Left forelimb (tissue), 1 donor: ENCODE data around the gene TPCN2.

Experiments used
- DNase-seq: peaks from one replicate; pipeline ENCODE4 v3.0.0-alpha.2; 2018; ENCODE audit warnings: low spot score

The TPCN2 gene

GRCh38 chr11:69166218-69167115 lies 117.7 kb downstream of the TPCN2 start:
- DNase-seq, result peak; percentile 66

GRCh38 chr11:69167130-69167915 lies 118.6 kb downstream of the TPCN2 start:
- DNase-seq, result no peak

GRCh38 chr11:69167916-69168691 lies 119.4 kb downstream of the TPCN2 start:
- no peak for DNase-seq

DNA sequence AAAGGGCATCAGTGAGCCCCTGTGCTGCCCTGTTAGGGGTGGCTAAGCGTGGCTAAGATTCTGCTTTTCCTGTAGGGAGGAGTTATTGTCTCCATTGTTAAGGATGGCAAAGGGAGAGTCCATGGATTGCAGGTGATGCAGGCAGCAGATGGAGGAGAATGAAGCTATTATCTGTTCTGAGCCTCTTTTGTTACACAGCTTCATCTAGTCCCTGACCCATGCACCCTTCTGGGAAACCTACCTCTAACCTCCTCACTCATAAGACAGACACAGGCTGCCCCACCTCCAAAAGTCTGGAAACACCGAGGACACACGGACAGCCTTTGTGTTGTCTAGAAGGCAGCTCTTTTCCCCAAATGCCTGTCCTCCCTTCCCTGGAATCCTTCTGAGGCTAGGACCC lies 120.7 kb downstream of the TPCN2 start:
- DNase-seq, result no peak

DNA sequence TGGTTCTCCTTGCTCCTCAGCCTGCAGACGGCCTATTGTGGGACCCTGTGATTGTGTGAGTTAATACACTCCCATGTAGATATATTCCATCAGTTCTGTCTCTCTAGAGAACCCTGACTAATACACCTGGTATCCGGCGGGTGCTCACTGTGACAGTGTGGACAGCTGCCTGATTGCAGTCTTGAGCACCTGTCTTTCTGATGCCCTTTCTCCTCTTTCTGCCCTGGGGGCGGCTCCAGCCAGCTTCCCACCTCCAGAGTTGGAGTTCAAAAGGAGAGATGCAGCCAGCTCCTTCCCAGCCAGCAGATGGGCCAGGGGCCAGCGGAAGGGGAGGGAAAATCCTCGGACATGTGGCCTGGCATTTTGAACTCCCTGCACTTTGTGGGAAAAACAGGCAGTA lies 122.0 kb downstream of the TPCN2 start:
- no peak for DNase-seq

DNA sequence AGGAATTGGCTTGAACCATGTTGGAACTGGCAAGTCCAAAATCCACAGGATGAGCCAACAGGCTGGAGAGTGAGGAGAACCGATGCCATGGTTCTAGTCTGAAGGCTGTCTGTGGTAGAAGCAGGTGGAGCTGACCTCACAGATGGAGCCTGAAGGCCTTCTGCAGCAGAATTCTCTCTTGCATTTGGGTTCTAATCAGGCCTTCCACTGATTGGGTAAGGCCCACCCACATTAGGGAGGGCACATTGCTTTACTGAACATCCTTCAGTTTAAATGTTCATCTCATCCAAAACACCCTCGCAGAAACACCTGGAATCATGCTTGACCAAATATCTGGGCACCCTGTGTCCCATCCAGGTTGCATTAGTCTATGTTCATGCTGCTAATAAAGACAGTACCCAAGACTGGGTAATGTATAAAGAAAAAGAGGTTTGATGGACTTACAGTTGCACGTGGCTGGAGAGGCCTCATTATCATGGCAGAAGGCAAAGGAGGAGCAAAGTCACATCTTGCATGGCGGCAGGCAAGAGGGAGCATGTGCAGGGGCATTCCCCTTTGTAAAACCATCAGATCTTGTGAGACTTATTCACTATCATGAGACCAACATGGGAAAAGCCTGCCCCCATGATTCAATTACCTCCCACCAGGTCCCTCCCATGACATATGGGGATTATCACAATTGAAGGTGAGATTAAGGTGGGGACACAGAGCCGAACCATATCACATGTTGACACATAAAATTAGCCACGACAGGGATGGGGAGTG lies 122.9 kb downstream of the TPCN2 start:
- no peak for DNase-seq

DNA sequence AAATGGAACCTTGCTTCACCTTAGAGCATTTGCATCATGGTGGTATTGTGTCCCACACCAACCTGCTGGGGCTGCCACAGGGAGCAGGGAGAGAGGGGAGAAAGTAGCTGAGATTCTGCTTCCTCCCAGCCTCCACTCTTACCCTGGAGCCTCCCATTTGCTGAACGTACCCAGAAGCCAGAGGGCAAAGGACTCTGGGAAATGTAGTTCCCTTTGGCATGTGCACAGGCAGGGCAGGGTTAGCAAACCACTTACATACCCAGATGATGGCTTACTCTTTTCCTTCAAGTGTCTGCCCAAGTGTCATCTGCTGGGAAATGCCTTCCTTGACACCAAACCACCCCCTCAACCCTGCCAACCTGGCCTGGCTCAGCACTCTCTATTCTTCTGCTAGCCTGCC lies 123.9 kb downstream of the TPCN2 start:
- no peak for DNase-seq

DNA sequence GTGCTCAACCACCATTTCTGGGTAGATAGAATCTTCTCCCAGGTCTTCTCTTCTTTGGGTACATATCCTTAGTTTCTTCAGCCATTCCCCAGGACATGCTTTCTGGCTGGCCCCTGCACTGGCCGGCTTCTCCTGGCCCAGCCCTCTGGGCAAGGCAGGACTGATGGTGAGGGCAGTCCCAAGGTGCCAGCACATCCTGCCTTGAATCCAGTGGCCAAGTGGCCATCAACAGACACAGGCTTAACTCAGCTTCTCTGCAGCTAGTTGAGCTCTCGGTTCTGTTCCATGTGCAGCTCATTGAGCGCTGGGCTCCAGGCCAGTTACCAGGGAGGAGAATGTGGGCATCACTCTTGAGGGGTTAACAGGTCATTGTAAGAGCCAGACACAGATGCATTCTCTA lies 124.6 kb downstream of the TPCN2 start:
- no peak for DNase-seq

DNA sequence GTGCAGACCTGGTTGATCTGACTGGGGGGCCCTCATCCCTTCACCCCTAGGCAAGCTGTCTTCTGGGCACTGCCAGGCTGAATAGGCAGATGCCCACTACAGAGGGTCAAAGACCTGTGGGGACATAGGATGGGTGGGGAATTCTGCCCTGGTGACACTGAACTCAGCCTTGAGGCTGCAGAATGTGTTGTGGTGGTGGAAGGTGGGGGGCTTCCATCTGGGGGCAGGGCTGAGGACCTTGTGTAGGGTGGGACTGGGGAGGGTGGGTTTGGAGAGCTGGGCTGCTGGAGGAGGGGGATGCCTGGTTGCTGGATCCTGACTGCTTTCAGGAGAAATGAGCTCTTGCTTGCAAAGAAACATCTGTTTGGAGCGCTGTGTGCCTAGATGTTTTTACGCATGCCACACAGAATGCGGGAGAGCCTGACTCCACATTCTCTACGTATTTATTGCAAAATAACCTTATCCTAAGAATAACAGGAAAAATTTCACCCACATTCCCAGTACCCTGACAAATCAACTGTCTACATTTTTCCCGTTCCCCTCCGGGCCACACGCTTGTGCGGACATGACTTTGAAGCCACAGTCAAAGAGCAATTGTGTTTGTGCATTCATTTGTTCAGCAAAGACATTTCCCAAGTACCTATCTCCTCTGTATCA lies 125.3 kb downstream of the TPCN2 start:
- no peak for DNase-seq

DNA sequence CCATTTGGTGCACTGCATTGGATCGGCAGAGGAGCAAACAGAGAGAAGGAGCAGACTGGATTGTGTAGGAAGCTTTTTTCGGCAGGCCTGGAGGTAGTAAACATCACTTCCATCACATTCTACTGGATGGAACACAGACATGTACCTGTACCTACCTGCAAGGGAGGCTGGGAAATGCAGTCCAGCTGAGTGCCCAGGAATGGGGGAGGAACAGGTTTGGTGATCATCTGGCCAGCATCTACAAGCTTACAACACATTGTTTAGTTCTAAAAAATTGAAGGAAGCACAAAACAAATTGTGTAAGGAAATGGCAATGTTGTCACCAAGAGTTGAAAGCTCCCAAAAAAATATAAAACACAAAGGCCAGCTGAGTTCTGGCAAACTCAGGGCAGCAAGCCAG lies 126.1 kb downstream of the TPCN2 start:
- DNase-seq, result no peak

DNA sequence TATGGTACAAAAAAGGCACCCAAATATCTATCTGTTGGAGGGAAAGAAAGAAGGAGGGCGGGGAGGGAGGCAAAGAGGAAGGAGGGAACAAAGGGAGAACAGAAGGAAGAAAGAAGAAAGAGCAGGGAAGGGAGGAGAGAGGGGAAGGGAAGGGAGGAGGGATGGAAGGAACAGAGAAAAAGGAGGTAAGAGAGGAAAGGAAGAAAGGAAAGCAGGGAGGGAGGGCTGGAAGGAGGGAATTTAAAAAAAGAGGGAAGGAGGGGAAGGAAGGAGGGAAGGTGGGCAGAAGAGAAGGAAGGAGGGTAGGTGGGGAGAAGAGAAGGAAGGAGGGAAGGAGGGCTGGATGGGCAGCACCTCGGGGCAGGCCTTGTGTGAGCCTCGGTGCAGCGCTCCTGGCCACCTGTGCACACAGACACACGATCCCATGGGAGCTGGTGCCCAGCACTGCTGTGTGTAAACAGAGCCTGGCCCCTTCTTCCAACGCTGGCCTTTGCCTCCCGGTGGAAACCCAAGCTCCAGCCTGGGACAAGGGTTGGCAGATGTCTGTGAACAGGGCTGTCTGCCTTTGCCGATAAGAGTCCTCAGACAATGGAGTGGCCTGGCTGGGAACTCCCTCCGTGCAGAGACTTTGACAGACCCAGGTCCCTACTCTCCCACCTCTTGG lies 130.2 kb downstream of the TPCN2 start:
- DNase-seq, result no peak

- no peak for DNase-seq
These were observed 131.5 kb downstream of the TPCN2 start for GRCh38 chr11:69180226-69180625.

DNA sequence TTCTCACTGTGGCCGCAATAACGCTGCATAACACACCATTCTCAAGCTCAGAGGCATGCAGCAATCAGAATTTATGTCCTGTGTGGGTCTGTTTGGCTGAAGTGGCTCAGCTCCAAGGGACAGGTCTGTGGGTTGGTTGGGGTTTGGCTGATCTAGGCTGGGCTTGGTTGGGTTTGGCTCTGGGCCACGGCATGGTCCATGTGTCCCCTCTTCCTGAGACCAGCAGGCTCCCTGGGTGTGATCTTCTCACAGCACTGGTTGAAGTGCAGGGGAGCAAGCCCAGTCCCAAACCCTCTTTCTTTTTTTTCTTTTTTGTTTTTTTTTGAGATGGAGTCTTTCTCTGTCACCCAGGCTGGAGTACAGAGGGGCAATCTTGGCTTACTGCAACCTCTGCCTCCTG lies 132.0 kb downstream of the TPCN2 start:
- no peak for DNase-seq

GRCh38 chr11:69183613-69184012 lies 134.9 kb downstream of the TPCN2 start:
- no peak for DNase-seq
